ENCODE results near the gene AJAP1. TPM values are rescaled to one million over a fixed set of nuclear protein-coding genes. Genes with fewer than 3 reads are reported as not detected.

AJAP1 gene
- total and polyA plus RNA-seq, 2 of the 8 experiments (the other 6 are each of a cell fraction or from before 2014, with no cell fraction given) = 1.9 to 6.2 TPM

- Histone ChIP-seq H3K23me2 (ENCODE audit: low read depth, low read length) (no peaks in the 10 kb centered on the region), H3K4me1 (replicated peaks in 1 of 4; ENCODE audit: control insufficient read depth in 3 of 4, insufficient read depth in 4 of 4, low read length in 3 of 4) (no peaks in the 10 kb centered on the region), H3K27ac (ENCODE audit: low read depth, low read length) (no peak overlapping the region), H3K14ac (ENCODE audit: insufficient read length) (no peak overlapping the region), H3K4ac (replicated peaks; ENCODE audit: insufficient read length, low read depth, low read length) (no peak overlapping the region), H4K8ac (ENCODE audit: extremely low read depth, insufficient read depth, low read length) (no peak overlapping the region), H3K9me3 (ENCODE audit: insufficient read depth in 2 of 2, low read depth in 1 of 2, low read length in 1 of 2) (peaks cover 3% of the 10 kb centered on the region in 2 experiments; a peak in 2 of 4 replicates), H2BK5ac (ENCODE audit: low read depth, low read length) (no peak overlapping the region), H2AFZ (ENCODE audit: low read length) (no peak overlapping the region), H2BK20ac (ENCODE audit: low read length) (no peak overlapping the region), H2BK120ac (replicated peaks; ENCODE audit: low read depth, low read length) (no peak overlapping the region), H3K23ac (ENCODE audit: insufficient read length) (no peak overlapping the region), H3K79me2 (ENCODE audit: control insufficient read depth in 1 of 2, insufficient read depth in 2 of 2, low read length in 2 of 2) (no peaks in the 10 kb centered on the region), H3K36me3 (ENCODE audit: control insufficient read depth in 2 of 4, insufficient read depth in 4 of 4, low read length in 3 of 4) (no peaks in the 10 kb centered on the region), H3K4me2 (ENCODE audit: insufficient read depth in 1 of 2, low read depth in 2 of 2, low read length in 2 of 2) (no peak overlapping the region), H2BK15ac (ENCODE audit: low read length) (no peak overlapping the region), H2AK5ac (ENCODE audit: low read depth, low read length) (no peak overlapping the region), H4K20me1 (replicated peaks in 1 of 2; ENCODE audit: control insufficient read depth in 1 of 2, insufficient read depth in 2 of 2, low read length in 2 of 2) (no peaks in the 10 kb centered on the region), H4K91ac (replicated peaks; ENCODE audit: insufficient read length, low read length) (no peak overlapping the region), H3K18ac (ENCODE audit: extremely low read depth, low read length) (no peak overlapping the region), H3K79me1 (ENCODE audit: low read depth, low read length) (no peaks in the 10 kb centered on the region), H3K4me3 (ENCODE audit: extremely low read depth in 1 of 4, insufficient read depth in 2 of 4, low read depth in 3 of 4, low read length in 4 of 4) (no peak overlapping the region), H2BK12ac (ENCODE audit: low read depth, low read length) (no peak overlapping the region), H3K27me3 (replicated peaks in 1 of 4; ENCODE audit: control insufficient read depth in 3 of 4, extremely low read depth in 1 of 4, insufficient read depth in 3 of 4, low read length in 3 of 4) (no peaks in the 10 kb centered on the region), H3K56ac (replicated peaks; ENCODE audit: insufficient read length, low read depth, low read length) (no peak overlapping the region), H4K5ac (ENCODE audit: insufficient read length, low read depth, low read length) (no peak overlapping the region), H3K9ac (replicated peaks in 1 of 4; ENCODE audit: extremely low read depth in 1 of 4, low read depth in 3 of 4, low read length in 3 of 4) (no peak overlapping the region)
- TF ChIP-seq TEAD4 (IDR thresholded peaks at IDR 0.05; ENCODE audit: low read depth, low read length) = no peak
- TF ChIP-seq CREB1 (IDR thresholded peaks at IDR 0.05) = no peak
- TF ChIP-seq BCL11A (IDR thresholded peaks at IDR 0.05; ENCODE audit: low read depth in 2 of 2, low read length in 2 of 2) = no peak
- TF ChIP-seq SRF (IDR thresholded peaks at IDR 0.05; ENCODE audit: low read depth, low read length) = no peak
- no peak for TF ChIP-seq SUZ12 (IDR thresholded peaks at IDR 0.05; ENCODE audit: low read length)
- no peak for TF ChIP-seq BRCA1 (IDR thresholded peaks at IDR 0.05; ENCODE audit: low read depth, low read length)
- no peak for TF ChIP-seq RFX5 (IDR thresholded peaks at IDR 0.05; ENCODE audit: borderline replicate concordance, low read depth, low read length)
- no peak for TF ChIP-seq SIRT6 (IDR thresholded peaks at IDR 0.05; ENCODE audit: low read length)
- no peak for TF ChIP-seq TBP (IDR thresholded peaks at IDR 0.05; ENCODE audit: low read depth, low read length)
- no peak for TF ChIP-seq HDAC2 (IDR thresholded peaks at IDR 0.05; ENCODE audit: borderline replicate concordance in 1 of 2, low read depth in 2 of 2, low read length in 2 of 2)
- 87% methylated on average over 2 of the region's 2 CpGs; no CpG with 5 or more reads in 1 of the 2 experiments for WGBS, 2 experiments (ENCODE audit: extremely low coverage in 1 of 2, insufficient coverage in 1 of 2, insufficient read length in 1 of 2, insufficient replicate concordance in 2 of 2, low coverage in 1 of 2, low lambda C conversion rate in 2 of 2, missing lambda C conversion rate in 1 of 2)
- DNase-seq (ENCODE audit: low read depth in 1 of 2, low spot score in 2 of 2) (no peak), FAIRE-seq (no peak)
- ChIA-PET POLR2A (ENCODE audit: partially characterized antibody) (no interaction called here), CTCF (ENCODE audit: partially characterized antibody) (interaction anchor here (1.9 kb wide), 1 partner anchor 150 kb away, joined by 5 read pairs; no protein-coding TSS in a partner anchor)
Observed at GRCh38 chr1:4805987-4806386, 151.6 kb downstream of the AJAP1 start.

All from H1 (cell line).